GM18517 (cell line): ENCODE measurements around the gene KLC1.
"Not testable (repeated sequence)": the region's sequence is repeated elsewhere in the genome, so short reads cannot be mapped to it uniquely, and the experiment has no call there.

ENCODE experiments used
- ATAC-seq: cut with Tn5 transposase; IDR thresholded peaks from one replicate; pipeline ENCODE4 v1.9.1; 2021; ENCODE audit warnings: mild to moderate bottlenecking, moderate library complexity; ENCODE audit not compliant: unreplicated experiment

The KLC1 gene

DNA sequence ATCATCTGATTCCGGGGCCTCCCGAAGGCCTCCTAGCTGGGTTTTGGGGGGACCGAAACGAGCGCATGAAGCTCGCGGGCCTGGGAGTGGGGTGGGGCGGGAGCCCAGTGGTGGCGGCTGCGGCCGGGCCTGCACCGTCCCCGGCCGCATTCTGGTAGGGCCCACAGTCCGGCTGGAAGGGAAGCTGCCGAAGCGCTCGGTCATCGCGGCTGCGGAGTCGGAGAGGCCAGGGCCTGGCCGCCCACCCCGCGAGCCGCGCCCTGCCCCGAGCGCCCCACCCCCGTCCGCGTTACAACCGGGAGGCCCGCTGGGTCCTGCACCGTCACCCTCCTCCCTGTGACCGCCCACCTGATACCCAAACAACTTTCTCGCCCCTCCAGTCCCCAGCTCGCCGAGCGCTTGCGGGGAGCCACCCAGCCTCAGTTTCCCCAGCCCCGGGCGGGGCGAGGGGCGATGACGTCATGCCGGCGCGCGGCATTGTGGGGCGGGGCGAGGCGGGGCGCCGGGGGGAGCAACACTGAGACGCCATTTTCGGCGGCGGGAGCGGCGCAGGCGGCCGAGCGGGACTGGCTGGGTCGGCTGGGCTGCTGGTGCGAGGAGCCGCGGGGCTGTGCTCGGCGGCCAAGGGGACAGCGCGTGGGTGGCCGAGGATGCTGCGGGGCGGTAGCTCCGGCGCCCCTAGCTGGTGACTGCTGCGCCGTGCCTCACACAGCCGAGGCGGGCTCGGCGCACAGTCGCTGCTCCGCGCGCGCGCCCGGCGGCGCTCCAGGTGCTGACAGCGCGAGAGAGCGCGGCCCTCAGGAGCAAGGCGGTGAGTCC is at the start of gene KLC1:
Gene KLC1 (plus strand): TSS at position 528 of the 819 bp plus-strand sequence. CDS start 25,354 bp downstream, outside the sequence.
- ATAC-seq, result peak; percentile 41

DNA sequence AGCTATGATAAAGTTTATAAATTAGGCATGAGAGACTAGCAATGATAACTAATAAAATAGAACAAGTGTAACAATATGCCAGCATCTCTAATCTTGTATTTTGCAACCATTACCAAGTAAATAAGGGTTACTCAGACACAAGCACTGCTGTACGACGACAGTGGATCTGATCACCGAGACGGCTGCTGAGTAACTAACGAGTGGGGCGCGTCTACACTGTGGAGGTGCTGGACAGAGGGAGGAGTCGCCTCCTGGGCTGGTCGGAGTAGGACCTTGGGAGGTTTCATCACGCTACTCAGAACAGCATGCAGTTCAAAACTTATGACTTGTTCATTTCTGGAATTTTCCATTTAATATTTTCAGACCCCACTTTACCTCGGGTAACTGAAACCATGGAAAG is 47.8 kb upstream of the KLC1 start:
- ATAC-seq, result no peak

DNA sequence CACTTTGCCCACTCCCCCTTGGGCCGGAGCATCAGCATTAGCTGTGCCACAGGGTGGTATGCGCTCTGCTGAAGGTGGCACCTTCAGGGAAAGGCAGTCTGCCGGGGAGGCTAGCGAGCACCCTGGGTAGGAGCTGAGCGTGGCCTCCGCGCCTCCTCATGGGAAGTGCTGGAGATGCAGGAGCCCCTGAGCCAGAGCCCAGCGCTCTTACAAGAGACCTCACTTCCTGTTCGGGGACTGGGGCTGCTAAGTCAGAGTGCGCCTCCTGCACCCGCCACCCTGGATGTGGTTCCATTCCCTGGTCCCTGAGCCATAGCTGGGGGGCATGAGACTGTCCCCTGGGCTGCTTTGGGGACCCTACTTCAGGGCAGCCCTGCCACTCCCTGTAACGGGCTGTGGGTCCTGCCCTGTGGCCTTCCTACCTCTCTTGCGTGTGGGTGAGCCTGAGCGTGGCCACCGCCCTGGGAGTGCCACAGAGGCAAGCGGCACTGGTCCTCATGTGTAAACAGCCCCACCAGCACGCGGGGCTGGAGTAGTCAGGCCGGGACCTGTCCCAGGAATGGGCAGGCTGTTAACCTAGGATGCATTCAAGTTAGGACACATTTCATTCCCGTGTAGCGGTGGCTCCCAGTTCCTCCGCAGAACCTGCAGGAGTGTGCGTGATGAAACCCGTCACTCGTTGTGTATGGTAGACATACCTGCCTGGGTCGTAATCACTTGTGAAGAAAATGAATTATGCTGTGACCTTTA is 46.9 kb upstream of the KLC1 start:
- ATAC-seq, result no peak

DNA sequence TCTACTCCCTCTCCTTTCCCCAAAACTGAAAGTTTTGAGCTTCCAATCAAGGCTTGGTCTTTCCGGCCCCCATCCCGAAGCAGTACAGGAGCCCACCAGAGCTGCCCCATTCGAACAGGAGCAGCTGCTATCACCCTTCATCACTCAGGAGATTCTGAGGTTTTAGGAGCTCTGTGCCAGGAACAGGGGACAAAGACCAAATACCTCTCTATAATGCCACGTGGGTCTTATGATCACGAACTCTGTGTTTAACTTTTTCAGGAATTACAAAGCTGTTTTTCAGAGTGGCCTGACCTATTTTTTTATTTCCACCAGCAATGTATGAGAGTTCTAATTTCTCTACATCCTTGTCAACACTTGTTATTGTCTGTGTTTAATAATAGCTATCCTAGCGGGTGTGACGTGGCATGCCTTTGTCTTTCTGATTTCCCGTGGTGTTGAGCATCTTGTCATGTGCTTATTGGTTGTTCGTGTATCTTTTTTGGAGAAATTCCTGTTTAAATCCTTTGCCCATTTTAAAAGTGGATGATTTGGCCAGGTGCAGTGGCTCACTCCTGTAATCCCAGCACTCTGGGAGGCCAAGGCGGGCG is 44.6 kb upstream of the KLC1 start:
- ATAC-seq, result no peak

DNA sequence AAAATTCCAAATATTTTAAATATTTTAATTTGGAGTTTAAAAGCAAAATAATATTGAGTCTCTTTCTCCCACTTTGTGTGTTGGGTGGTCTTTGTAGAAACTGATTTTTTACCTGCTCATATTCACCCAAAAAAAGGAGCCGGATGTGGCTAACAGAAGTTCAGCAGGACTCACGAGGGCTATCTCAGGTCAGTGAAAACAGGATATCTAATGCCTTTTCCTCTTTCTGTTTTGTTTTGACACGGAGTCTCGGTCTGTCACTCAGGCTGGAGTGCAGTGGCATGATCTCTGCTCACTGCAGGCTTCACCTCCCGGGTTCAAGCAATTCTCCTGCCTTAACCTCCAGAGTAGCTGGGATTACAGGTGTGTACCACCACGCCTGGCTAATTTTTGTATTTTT is 35.4 kb upstream of the KLC1 start:
- peak; percentile 89 for ATAC-seq

DNA sequence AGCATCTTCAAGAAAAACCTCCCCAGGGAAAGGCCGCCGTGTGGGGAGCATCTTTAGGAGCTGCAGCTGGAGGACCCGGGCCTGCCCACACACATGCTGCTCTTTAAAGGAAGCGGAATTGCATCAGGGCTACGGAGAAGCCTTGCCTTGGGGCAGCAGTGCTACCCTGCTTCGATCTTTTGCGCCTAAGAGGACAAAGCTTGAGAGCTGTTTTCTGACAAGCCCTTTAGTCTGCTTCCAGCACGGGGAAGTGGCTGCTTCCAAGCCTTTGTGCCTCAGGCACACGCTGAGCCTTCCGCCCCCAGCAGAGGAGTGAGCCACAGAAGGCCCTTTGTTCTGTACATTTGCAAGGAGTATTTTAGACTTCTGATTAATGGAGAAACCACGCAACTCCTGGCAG is 34.7 kb upstream of the KLC1 start:
- no peak for ATAC-seq

DNA sequence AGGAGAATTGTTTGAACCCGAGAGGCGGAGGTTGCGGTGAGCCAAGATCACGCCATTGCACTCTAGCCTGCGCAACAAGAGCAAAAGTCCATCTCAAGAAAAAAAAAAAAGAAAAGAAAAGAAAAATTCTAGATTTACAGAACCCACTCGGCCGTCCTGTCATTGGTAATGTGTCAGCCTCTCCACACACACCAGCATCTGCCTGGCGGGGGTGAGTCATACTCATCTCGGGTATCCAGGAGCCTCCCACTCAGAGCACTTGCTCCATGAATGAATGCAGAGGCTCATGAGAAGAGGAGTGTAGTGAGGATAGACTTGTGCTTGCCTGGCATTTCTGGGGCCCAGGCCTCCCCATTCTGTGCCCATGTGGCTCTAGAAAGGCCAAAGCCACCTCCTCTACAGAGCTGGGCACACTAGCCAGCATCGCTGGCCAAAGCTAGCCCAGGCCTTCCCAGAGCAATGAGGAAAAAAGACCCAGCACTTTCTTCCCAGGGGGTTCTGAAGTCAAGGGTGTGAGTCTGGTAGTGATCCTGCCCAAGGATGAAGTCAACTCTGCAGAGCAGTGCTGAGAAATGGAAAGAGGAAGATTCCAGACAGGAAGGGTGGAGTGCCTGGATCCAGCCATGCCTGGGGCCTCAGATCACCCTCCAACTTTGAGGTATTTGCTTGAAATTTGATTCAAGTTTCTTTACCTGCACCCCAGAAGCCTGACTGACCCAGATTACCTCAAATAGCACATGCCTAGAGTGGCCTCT is 31.2 kb upstream of the KLC1 start:
- ATAC-seq, result no peak

DNA sequence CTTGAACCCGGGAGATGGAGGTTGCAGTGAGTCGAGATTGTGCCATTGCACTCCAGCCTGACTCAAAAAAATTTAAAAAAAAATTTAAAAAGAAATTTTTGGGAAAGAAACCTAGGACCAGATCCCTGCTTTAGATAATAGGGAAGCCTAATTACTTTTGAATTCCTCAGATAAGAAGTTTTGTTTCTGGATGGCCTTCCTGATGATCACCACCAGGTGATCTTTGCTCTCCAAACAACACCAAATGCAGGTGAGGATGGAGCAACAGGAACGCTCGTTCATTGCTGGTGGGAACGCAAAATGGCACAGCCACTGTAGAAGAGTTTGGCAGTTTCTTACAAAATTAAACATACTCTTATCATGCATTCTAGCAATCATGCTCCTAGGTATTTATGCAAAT is 28.5 kb upstream of the KLC1 start:
- ATAC-seq, result no peak

DNA sequence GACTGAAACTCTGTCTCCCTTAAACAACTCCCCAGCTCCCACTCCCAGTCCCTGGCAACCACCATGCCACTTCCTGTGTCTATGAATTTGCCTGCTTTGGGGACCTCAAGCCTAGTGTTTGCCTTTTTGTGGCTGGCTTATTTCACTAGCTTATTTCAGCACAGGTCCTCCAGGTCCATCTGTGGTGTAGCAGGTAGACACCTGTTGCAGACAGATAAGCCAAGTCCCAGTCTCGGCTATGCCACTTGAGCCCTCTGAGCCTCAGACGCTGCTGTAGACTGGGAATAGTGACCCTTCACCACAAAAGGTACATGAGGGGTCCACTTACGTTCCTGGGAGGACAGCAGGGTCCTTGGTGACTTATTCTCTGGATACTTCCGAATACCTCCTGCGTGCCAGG is 24.4 kb upstream of the KLC1 start:
- ATAC-seq, result no peak

DNA sequence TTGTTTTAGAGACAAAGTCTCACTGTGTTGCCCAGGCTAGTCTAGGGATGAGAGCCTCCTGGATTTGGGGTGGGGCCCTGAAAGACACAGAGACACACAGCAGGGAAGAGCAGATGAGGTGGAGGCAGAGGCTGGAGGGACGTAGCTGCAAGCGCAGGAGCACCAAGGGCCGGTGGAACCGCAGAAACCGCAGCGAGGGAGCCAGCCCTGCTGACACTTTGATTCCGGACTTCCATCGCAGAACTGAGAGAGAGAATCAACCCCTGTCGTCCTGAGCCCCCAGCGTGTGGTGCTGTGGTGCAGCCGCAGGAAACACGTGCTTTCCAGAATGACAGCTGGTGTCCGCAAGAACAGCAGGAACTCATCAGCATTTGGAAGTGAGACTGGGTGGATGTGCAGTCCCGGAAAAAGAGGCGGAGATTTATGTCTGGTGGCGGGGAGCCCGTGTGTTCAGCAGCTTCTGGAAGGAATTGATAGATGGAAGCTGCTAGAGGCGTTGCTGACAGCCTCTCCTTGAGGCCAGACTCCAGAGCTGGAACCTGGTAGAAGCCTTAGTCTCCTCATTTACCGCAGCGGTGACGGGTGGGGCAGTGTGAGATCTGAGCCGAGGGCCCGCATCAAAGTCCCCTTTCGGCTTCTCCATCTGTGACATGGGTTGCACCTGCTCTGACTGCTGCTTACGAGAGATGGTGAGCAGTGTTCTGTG is 21.9 kb upstream of the KLC1 start:
- no peak for ATAC-seq

DNA sequence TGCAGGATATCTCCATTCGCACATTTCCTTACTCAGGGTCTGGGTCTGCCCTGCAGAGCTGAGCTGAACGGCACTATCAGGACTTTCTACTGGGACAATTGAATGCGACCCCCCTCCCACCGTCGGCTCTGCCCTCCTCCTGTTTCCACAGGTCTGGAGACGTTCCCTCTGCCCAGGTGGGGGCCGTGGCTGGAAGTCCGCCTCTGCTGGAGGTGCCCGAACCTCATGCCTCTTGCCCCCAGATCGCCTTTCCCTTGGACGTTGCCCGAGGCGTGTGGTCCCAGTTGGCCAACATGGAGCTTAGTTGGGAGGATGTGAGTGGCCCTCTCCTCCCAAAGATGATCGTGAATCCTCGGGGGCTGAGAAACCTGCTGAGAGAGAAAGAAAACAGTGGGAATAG is 21.2 kb upstream of the KLC1 start:
- no peak for ATAC-seq

DNA sequence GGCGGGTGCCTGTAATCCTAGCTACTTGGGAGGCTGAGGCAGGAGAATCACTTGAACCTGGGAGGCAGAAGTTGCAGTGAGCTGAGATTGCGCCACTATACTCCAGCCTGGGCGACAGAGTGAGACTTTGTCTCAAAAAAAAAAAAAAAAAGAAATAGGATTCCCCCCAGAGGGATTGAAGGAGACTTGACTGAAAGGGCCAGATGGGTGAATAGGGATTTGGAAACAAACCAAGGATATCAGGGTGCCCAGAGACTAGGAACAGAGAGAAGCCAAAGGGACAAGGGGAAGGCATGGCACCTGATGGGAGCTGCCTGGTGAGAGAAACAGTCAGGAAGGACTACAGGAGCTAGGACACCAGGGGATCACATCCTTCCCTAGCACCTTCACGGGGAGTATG is 19.9 kb upstream of the KLC1 start:
- not testable (repeated sequence) for ATAC-seq

DNA sequence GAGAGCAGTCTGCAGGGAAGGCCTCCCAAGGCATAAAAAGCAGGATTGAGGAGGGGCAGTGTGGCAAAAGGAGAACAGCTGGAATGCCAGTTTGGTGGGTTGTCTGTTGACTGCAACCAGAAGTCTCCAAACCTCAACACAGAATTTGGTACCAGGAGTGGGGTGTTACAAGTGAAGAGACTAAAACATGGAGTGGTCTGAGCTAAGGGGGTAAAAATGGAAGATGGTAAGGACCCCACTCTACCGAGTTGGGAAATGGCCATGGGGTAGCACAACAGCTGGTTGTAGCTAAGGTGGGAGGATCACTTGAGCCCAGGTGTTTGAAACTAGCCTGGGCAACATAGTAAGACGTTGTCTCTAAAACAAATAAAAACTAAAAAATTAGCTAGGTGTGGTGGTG is 17.8 kb upstream of the KLC1 start:
- no peak for ATAC-seq

DNA sequence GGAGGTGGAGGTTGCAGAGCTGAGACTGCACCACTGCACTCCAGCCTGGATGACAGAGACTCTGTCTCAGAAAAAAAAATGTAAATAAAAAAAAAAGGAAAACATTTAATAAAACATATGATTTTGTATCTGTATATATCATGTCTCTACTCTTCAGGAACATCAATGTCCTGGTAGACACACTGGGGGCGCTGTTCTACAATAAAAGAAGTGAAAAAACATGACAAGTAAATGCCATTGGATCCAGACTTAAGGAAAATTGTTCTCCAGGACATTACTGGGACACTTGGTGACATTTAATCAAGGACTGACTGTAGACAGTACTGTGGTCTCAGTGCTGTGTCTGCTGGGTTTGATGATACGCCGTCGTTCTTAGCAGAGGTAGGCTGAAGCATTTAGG is 15.5 kb upstream of the KLC1 start:
- no peak for ATAC-seq

DNA sequence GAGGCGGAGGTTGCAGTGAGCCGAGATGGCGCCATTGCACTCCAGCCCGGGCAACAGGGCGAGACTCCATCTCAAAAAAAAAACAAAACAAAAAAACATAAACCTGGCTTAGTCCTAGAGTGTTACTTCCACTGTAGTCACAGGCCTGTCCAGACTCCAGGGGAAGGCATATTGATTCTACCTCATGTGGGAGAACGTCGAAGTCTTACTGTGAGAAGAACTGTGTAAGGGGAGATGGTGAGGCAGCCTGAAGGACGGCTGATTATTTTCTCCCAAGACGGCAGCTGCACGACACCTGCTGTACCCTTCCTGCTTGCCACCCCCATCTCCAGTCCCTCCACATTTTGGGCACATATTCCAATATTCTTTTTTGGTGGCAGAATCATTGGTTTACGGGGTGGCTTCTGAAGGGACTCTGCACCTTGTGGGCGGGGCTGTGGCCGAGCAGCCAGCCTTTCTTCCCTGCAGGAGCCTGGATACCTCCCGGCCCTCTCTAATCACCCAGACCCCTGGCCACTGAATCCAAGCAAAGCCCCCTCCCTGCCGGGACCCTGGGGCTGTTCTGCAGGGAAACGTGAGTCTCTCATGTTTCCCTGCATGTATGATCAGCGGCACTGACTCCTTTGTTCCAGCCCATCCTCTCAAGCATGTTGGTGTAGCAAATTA is 12.2 kb upstream of the KLC1 start:
- ATAC-seq, result no peak

DNA sequence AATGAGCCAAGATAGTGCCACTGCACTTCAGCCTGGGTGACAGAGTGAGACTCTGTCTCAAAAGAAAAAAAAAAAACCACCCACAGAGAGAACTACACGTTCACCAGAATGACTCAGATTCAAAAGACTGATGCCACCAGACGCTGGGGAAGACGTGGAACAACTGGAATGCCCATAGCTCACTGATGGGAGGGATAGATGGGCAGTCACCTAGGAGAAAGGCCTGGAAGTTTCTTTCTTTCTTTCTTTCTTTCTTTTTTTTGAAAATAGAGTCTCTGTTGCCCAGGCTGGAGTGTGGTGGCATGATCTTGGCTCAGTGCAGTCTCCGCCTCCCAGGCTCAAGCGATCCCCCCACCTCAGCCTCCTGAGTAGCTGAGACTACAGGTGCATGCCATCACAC is 10.0 kb upstream of the KLC1 start:
- ATAC-seq, result no peak

DNA sequence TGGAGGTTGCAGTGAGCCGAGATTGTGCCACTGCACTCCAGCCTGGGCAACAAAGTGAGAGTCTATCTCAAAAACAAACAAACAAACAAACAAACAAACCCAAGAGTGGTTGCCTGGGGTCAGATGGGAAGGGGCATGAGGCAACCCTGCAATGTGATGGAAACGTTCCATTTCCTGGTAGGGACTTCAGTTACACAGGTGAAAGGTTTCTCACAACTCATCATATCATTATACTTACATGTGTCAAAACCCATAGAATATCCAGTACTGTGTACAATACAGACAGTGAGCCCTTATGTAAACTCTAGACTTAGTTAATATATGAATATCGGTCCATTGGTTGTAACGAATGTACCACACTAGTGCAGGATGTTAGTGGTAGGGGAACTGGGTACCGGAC is 7.2 kb upstream of the KLC1 start:
- ATAC-seq, result no peak

DNA sequence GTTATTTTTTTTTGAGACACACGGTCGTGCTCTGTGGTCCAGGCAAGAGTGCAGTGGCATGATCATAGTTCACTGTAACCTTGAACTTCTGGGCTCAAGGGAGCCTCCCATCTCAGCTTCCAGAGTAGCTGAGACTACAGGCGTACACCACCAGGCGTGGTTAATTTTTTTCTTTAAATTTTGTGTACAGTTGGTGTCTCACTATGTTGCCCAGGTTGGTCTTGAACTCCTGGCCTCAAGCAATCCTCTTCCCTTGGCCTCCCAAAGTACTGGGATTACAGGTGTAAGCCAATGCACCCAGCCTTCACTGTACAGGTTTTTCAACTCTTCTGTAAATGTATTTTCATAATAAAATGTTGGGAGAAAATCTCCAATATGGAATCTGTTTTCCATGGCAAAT is 5.7 kb upstream of the KLC1 start:
- no peak for ATAC-seq

DNA sequence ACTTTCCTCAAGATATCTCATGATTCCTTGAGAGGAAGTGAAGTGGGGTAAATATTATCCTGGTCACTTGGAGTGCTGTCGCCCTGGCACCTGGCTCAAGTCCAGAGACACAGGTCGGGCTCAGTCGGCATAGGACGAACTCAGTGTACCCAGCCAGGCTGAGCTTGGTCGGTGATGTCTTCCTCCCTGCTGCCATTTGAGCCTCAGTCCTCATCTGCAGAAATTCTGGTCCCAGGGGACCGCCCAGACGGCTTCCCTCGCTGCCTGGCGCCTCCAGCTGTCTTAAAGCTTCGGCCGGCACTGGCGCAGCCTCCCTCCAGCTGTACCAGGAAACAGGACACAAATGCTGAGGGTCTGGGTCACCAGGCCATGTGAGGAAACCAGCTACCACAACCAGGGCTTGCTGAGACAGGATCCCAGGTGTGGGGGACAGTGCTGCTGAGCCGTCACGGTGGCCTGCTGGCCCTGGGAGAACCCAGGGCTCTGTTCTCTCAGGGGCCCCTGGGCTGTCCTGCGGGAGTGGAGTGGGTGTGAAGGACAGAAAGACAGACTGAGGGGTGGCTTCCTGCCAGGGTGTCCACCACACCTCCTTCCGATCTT is 5.0 kb upstream of the KLC1 start:
- ATAC-seq, result no peak

DNA sequence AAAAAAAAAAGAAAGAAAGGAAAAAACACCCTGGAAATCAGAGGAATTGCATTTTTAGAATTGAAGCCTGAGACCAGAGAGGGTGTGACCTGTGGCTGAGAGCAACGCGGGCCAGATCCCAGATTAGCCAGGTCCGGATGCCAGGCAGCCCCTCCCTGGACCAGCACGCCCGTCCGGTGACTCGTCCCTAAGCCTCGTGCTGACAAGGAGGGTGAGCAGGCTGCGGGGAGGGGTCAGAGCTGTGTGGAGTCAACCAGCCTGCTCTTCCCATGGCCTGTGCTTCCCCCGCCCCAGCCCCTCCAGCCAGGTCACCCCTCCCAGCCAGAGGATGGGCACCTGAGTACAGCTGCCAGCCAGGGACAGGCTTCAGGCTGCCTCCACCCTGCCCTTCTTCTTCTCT is 4.2 kb upstream of the KLC1 start:
- no peak for ATAC-seq
